GM06990 (cell line): ENCODE measurements around the gene SLFN12L.
"Not testable (repeated sequence)": the region's sequence is repeated elsewhere in the genome, so short reads cannot be mapped to it uniquely, and the experiment has no call there.

Source experiments
- DNase-seq: peaks from one replicate; pipeline ENCODE4 v3.0.0-alpha.2; 2011; ENCODE audit not compliant: insufficient read length; ENCODE audit errors: extremely low read depth
- H3K27me3 ChIP-seq: replicated peaks from 2 replicates; pipeline ENCODE4 v1.6.0; 2011; ENCODE audit warnings: low read length; ENCODE audit not compliant: control insufficient read depth, insufficient read depth
- H3K36me3 ChIP-seq: 2 replicates; pipeline ENCODE4 v1.5.1; 2011; ENCODE audit warnings: low read length; ENCODE audit not compliant: control insufficient read depth, insufficient read depth
- H3K4me3 ChIP-seq: replicated peaks from 2 replicates; pipeline ENCODE4 v1.5.1; 2011; ENCODE audit warnings: low read depth, mild to moderate bottlenecking, control low read depth, low read length
- CTCF ChIP-seq: IDR thresholded peaks from 2 replicates; pipeline ENCODE4 v1.5.1; 2011; ENCODE audit warnings: low read length, control low read depth, mild to moderate bottlenecking, inconsistent platforms; ENCODE audit not compliant: insufficient read depth, poor library complexity, severe bottlenecking

Gene SLFN12L

DNA sequence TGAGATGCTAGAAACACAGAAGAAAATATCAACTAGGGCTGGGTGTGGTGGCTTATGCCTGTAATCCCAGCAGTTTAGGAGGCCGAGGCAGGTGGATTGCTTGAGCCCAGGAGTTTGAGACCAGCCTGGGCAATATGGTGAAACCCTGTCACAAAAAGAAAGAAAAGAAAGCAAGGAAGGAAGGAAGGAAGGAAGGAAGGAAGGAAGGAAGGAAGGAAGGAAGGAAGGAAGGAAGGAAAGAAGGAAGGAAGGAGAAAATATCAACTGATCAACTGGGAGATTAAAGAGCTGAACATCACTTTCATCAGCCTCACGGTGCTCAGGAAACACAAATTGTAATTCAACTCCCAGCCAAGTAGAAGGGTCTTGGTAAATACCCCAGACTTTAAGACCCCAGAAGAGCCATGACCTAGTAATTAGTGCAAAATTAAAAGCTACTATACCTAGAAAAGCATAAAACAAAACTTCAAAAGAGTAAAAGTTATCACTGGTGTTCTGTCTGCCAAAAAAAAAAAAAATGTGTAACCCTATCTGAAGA lies 61.1 kb downstream of the SLFN12L start:
- H3K36me3 ChIP-seq, result no peaks in the 10 kb centered on the region
- no peak overlapping the region for H3K4me3 ChIP-seq
- DNase-seq, result no peak
- TF ChIP-seq CTCF, result no peak
- H3K27me3 ChIP-seq, result no peaks in the 10 kb centered on the region

DNA sequence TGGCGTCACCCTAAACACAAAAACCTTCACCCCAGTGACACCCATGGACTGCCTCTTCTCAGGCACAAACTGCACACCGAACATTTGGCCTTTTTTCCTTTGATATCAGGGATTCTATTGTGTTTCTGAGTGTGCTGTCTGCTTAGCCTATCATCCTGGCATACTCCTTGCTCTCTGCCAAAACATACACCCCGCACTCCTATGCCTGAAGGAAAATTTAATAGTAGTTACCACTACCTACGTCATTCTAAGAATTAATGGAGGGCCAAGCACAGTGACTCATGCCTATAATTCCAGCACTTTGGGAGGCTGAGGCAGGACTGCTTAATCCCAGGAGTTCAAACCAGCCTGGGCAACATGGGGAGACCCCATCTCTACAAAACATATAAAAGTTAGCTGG lies 69.0 kb downstream of the SLFN12L start:
- DNase-seq, result no peak
- no peak for TF ChIP-seq CTCF
- Histone ChIP-seq H3K36me3 (no peaks in the 10 kb centered on the region), H3K27me3 (no peaks in the 10 kb centered on the region), H3K4me3 (no peak overlapping the region)

DNA sequence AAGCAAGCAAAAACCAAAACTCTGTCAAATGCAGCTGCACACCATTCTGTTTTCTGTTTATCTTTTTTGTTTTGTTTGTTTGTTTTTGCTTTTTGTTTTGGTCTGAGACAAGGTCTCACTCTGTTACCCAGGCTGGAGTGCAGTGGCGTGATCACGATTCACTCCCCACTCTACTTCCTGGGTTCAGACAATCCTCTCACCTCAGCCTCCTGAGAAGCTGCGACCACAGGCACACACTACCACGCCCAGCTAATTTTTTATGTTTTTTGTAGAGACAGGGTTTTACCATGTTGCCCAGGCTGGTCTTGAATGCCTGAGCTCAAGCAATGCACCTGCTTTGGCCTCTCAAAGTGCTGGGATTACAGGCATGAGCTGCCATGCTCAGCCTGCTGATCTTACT lies 69.7 kb downstream of the SLFN12L start:
- Histone ChIP-seq H3K27me3 (no peaks in the 10 kb centered on the region), H3K36me3 (no peaks in the 10 kb centered on the region), H3K4me3 (no peak overlapping the region)
- no peak for DNase-seq
- no peak for TF ChIP-seq CTCF

GRCh38 chr17:35460354-35460851 lies 77.1 kb downstream of the SLFN12L start:
- peak; percentile 87 for DNase-seq
- no peak for TF ChIP-seq CTCF
- peak overlapping the region; percentile 57 for H3K4me3 ChIP-seq
- no peaks in the 10 kb centered on the region for H3K27me3 ChIP-seq
- H3K36me3 ChIP-seq, result no peaks in the 10 kb centered on the region

- not testable (repeated sequence) for H3K36me3 ChIP-seq, H3K27me3 ChIP-seq, DNase-seq, H3K4me3 ChIP-seq
Measured at GRCh38 chr17:35454035-35454434, 83.4 kb downstream of the SLFN12L start.

- no peak for TF ChIP-seq CTCF
- no peak for DNase-seq
- H3K36me3 ChIP-seq, result no peaks in the 10 kb centered on the region
- H3K27me3 ChIP-seq, result no peaks in the 10 kb centered on the region
- no peak overlapping the region for H3K4me3 ChIP-seq
Measured at GRCh38 chr17:35453171-35453570, 84.3 kb downstream of the SLFN12L start.
